Activated CD4-positive, CD25-positive, alpha-beta regulatory T cell treated with anti-CD3 and anti-CD28 coated beads, Interleukin-2, amount 50 U/mL, for 72 hours (primary cell): ENCODE results near the gene DNMT3L.
"Not testable (repeated sequence)": the region's sequence is repeated elsewhere in the genome, so short reads cannot be mapped to it uniquely, and the experiment has no call there.

Experiments
- DNase-seq: peaks from one replicate; pipeline ENCODE4 v3.0.0; 2021

DNMT3L gene

DNA sequence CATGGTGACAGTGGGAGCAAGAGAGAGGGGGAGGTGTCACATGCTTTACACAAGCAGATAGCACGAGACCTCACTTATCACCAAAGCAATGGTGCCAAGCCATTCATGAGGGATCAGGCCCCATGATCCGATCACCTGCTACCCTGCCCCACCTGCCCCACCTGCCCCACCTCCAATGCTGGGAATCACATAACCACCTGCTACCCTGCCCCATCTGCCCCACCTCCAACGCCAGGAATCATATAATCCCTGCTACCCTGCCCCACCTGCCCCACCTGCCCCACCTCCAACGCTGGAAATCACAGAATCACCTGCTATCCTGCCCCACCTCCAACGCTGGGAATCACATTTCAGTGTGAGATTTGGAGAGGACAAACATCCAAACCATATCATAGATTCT, 13.3 kb upstream of the DNMT3L start:
- DNase-seq = no peak

DNA sequence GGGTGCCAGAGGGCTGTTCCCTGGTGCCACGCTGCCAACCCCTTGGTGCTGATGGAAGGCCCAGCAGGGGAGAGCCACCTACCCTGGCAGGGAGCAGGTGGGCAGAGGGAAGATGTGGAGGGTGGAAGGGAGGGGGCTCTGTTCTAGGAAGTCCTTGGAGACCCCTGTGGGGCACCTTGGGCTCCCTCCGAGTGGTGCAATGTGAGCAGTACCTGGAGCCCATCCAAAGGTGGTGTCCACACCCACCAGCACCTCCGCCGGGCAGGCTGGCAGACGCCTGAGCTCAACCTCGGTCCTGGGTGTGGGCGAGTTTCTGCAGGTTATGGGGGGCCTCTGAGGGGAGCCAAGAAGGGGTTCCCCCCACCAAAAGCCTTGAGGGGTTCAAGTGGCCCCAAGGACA, 11.3 kb upstream of the DNMT3L start:
- no peak for DNase-seq

DNA sequence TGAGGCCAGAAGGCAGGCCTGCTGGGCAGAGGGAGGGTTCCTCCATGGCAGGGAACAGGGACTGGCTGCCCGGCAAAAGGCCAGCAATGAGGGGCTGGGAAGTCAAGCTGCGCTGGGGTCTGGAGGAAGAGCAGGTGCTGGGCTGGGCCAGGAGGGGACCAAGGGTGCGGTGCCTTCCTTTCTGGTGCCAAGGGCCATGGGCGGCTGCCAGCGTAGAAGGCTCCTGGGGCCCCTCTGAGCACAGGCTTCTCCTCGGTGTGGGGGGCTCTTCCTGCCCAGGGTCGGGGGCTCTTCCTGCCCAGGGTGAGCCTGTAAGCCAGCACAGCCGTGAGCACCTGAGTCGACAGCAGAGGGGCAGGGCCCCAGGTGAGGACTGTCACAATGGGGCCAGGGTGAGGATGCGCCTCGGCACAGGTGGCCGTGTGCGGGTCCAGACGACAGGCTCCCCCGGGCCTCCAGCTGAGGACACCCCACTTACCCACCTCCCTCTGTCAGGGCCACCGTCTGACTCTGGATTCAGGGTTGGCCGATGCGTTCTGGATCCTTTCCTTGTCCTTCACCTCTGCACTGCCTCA, 10.7 kb upstream of the DNMT3L start:
- DNase-seq = no peak

DNA sequence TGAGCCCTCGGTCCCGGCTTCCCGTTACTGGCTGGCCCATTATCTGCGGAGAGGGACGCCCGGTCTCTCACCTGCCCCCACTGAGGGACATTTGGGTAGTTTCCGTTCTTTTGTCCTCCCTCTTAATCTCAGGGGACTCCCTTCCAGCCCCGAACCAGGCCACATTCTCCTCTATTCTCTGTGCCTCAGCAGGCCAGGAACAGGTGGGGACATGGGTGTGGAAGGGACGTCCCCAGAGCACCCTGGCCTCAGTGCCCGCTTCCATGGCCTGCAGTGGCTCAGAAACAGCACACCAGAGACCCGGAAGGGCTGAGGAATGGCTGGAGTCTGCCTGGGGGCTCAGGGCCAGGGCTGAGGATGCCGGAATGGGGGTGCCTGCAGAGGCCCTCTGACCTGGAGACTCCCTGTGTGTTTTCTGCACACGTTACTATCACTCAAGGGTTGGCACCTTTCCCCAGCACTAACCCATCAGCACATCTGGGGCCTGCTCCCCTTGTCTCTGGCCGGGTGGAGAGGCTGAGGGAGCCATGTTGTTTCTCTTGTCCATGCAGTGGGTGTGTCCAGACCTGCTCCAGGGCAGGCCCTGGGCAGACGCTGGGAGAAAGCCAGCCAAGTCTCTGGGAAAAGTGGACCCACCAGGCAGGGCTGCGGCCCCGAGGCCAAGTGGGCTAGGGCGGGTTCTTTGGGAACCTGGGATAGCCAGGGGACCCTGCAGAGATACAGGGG, 10.0 kb upstream of the DNMT3L start:
- no peak for DNase-seq

DNA sequence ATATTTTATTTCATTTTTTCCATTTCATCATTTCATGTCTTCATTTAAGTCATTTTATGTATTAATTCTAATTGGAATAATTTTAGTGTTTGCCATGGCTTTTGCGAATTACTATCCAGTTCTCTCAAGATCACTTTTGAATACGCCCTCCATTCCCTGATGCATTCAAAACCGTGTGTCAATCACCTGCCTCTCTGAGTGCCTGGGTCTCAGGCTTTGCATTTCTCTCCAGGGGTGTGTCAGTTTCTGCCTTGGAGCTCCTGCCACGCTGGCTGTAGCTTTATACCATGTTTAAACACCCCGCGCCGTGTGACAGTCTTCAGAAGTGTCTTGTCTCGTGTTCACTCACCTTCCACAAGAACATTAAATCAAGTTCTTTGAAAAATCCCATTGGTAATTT, 7.4 kb upstream of the DNMT3L start:
- DNase-seq = no peak

DNA sequence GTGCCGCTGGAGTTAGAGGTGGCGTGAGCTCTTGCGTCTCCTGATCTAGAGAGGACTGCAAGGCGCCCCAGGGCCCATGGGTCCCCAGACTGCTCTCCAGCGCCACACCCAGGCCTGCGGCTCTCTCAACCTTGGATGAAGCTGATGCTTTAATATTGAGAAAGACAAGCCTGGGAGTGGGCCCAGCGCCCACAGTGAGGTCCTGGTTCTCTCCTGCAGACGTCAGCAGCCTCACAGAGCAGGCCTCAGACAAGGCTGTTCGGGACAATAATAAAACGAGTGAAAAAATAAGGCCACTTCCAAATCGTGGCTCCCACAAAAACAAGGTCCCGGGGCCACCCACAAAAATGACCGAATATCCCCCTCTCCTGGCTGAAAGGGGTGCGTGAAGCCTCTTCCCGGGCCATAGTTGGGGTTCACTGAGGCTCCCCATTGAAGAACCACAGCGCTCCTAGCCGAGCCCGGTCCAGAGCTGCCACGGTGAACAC, 6.0 kb upstream of the DNMT3L start:
- DNase-seq = no peak

DNA sequence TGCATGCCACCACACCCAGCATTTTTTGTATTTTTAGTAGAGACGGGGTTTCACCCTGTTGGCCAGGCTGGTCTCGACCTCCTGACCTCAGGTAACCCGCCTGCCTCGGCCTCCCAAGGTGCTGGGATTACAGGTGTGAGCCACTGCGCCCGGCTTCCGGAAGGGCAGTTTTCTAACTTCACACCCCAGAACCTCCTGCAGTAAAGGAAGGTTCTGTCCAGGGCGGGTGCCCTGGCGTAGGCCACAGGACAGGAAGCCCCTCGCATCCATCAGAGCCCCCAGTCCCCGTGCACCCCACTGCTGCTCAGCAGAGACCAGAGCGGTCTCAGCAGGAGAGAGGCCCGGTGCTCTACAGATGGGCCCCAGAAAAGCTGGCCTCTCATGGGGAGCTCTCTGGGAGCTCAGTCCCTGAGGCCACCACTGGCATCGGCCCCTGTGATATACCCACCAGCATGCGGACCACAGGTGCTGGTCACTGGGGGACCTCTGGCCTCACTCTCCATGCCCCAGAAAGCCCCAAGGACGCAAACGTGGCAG, 4.1 kb upstream of the DNMT3L start:
- DNase-seq = no peak

DNA sequence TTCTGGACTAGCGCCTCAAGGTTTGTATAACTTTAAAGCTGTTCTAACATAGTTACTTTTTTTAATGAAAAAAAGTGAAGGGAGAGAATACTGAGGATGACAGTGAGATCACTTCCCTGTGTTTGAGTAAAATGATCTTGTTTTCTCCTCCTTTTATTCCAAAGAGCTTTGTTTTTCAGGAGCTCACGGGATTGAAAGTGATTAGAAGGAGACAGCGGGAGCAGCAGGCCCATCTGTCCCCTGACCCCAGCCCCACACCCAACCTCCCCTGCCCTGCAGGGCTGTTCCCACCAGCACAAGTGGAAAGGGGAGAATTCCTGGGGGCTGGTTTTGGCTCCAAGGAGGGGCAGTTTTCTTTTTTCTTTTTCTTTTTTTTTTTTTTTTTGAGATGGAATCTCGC, 2.1 kb upstream of the DNMT3L start:
- no peak for DNase-seq

DNA sequence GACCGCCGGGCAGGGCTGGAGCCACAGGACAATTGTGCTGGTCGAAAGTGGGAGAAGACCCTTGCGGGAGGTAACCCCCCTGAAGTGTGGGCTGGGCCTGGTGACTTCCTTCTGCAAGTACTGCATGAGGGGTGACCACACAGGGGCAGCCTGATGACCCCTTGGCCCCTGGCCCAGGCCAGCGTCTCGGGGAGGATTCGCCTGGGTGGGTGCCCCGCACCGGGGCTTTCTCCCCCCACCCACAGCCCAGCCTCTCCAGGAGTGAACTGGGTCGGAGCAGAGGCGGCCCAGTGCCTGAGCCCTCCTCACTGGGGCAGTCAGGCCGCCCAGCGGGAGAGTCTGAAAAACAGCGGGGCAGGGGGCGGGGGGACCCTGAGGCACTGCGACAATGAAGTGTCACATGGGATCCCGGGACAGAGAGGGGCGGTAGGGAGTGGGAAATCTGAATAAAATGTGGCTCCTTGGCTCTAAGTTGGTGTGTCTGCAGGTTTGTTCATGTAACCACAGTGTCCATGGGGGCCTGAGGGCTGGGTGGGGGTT, 1.6 kb upstream of the DNMT3L start:
- no peak for DNase-seq

DNA sequence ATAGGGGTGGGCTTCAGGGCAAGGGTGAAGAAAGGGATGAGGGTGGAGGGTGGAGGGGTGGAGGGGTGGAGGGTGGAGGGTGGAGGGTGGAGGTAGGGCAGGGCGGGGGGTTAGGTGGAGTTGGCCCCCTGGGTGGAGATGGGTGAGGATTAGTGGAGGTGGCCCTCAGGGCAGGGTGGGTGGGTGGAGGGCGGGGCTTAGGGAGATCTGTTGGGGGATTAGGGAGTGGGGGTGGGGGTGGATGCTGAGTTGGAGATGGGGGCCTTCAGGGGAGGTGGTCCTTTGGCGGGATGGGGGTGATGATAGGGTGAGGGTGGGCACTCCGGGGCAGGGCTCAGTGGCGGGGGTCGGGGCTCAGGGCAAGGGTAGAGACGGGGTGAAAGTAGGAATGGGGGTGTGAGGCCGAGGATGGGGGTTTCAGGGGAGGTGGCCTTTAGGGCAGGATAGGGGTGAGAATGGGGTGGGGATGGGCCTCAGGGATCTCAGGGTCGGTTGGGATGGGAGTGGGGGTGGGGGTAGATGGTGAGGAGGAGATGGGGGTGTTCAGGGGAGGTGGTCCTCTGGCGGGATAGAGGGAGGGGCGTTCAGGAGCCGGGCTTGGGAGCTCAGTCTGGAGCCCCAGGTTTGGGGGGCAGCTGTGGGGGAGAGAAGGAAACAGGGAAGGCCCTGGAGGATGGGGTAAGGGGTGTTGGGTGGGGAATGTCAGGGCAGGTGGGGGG, 800 bp upstream of the DNMT3L start:
- no peak for DNase-seq

DNA sequence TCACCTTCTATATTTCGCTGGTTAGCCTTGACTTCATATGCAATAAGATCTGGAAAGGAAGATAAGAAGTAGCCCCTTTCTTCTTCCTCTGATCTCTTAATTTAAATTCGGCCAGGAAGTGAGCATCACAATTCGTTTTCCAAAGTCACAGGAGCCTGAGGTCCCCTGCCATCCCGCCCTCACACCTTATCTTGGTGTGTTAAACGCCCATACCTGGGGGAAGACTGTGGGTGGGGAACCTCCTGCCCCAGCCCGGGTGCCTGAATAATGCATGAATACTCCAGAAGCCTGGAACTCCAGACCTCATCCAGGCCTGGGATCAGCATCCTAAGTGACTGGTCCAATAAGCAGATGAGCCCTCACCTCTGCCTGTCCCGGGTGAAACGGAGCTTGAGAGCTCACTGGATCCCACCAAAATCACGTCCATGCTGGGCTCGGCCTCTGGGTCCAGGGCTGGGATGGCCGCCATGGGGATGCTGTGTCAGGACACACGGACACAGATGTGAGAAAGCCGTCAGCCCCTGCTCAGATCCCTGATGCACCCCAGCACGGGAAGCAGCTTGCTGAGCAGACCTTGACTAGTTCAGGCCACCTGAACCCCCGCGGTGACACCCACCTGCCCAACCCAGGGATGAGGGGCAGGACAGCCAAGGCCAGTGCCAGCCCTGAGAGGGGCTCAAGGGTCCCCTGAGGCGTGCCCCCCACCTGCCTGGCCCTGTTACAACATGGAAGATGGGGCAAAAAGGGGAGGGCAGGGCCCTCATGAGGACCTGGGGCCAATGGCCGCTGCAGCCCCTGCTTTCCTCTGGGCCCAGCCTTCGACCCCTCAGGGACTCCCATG, 686 bp downstream of the DNMT3L start:
- DNase-seq = no peak

DNA sequence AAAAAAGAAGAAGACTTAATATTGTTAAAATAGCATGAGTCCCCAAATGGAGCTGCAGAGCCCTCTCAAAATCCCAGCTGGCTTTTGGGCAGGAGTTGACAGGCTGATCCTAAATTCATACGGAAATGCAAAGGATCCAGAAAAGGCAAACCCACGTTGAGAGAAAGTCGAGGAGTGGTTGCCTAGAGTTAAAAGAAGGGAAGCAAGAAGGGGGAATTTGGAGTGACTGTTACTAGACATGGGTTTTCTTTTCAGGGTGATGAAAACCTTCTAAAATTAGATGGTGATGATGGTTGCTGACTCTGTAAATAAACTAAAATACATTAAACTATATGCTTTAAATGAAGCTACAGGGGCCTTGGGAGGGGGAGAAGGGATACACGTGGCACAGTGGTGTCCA, 1.6 kb downstream of the DNMT3L start:
- no peak for DNase-seq

DNA sequence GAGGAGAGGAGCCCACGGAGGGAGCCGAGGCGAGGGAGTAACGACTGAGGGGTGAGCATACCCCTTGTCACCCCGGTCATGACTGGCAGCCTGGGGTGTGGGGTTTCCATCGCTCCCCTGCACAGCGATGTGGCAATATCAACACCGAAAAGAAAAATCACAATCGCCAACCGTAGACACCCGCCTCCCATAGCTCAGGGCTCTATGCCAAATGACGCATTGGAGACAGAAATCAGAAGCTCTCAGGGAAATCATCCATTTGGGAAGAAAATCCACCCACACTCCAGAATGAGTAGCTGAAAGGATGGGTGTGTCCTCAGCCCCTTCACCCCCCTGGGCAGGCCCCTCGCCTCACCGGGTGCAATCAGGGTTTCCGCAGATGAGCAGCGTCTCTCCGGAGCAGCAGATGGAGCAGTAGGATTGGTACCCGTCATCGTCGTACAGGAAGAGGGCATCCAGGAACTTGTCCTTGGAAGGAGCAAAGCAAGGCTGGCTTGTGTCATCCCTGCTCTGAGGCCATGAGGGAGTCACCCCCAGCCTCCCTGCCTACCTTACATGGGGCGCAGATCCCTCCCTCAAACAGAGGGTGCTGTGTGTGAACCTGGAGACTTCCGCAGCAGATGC, 2.5 kb downstream of the DNMT3L start:
- DNase-seq = no peak

DNA sequence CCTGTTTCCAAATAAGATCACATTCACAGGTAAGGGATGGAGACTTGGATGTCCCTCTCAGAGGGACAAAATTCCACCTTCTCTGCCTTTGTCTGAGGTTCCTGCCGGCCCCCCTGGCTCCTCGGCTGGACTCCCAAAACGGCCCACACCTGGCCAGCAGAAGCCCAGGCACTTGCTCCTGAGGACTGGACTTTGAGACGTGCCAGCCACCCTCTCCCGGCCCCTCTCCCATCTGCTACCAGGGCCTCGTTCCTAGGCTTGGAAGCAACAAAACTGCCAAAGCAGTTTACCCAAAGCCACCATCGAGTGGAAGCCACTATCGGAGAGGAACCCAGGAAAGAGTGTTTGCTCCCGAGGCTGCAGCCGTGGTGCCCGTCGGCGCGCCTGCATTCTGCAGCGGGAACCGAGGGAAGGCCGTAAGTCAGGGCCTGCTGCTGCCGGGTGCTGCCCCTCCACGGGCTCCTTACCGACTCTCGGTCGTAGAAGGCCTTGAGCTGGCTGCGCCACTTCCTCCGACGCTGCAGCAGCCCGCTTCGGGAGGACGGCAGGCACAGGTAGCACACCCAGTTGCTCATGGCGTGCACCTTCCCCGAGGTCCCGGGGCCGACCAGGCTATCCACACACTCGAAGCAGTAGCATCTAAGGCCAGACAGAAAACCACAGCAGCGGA, 3.5 kb downstream of the DNMT3L start:
- DNase-seq = no peak

DNA sequence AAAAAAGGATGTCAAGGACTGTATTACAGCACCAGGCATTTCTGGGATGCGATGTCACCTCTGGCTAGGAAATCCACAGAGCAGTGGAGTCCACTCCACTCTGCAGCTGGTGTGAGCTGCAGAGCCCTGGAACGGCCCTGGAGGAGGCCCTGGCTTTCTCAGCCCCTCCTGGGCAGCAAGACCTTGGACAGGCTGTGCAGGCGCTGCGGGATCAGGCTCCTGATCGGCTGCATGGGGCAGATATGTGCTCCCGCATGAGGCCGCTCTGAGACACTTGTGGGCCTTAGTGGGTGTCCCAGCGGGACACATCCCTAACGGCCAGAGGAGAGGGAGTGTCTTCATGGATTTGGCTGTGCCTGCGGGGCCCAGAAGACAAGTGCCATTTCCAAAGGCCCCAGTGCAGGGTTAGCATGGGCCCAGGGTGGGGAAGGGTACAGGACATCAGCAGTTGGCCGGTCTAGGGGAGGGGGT, 6.2 kb downstream of the DNMT3L start:
- no peak for DNase-seq

DNA sequence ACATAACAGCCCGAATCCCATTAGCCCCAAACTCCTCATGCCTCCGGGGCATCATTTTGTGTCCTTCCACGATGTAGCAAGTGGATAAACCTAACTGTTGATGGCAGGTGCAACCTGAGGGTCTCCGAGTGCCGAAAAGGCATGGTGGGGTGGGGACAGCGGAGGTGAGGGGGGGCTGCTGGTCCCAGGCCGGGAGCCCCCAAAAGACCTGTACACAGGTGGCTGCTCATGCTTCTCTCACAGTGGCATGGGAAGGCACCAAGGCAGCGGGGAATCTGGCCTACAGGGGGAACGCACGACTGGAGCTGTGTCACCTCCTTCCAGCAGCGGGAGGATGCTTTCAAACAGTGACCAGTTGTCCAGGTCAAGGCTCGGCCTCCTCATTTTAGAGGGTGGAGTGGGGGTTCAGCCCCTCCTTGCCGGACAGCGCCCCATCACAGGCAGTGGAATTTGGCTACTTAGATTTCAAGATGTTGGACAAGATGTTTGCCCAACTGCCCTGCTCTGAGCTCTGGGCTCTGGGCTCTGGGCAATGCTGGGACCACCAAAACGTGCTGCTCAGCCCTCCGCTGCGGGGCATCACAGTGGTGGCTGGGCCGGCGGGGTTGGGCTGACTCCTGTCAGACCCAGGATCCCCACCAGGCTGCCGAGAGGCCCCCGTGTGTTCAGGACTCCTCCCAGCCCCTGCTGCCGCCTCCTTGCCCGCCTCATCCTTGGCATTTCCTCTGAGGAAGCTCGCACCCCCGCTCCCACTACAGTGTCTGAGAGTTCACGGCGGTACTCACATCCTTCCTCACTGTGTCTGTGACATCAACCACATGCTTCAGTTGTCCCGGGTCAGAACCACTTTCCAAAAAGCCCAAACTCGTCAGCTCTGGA, 7.6 kb downstream of the DNMT3L start:
- DNase-seq = peak; percentile 23

DNA sequence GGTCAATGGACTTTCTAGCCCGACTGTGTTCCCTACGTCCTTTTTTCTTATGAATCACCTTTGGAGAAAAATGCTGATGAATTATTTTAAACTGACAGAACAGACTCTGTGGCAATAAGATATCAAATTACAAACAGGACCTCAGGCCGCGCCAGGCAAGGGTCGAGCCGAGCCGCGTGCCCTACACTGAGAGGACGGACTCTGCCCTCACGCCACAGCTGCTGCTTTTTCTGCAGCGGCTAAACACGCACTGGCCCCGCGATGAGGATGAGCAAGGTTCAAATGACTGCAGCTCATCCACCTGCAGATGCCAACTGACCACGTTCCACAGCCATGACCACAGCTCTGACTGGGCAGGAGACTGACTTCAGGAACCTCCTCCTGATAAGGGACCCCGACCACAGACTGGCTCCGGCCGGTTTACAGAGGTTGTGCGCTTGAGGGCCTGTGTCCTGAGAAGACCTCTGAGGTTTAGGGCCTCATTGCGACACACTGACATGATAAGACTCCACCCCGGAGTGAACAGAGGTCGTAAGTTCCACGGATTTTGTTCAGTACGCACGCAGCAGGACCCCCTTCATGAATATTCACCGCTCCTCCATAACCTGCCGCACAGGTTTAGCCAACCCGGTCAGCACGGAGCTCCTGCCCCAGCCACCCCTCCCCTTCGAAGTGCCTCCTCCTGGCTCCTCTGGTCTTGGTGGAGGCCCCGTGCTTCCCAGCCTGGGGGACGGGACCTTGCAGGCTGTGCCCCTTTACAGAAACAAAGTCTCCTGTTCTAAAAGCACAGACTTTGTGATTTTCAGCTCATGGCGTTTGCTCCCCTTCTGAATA, 12.3 kb downstream of the DNMT3L start:
- DNase-seq = not testable (repeated sequence)

DNA sequence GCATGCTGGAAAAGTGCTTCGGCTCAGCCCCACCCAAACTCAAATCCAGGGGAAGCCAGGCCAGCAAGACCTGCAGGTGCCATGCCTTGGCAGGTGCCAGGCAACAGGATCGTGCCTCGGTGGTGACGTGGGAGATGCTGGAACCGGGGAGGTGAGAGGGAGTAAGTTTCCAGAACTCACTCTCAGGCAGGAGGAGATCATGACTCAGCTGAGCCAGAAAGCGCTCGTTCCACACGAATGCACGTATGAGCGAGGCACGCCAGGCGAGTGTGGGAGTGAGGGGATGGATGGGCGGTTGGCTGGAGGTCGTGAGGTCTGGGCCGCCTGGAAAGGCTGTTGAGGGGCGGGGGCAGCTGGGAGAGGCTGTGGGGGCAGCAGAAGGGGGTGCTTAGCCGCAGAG, 13.8 kb downstream of the DNMT3L start:
- DNase-seq = not testable (repeated sequence)

DNA sequence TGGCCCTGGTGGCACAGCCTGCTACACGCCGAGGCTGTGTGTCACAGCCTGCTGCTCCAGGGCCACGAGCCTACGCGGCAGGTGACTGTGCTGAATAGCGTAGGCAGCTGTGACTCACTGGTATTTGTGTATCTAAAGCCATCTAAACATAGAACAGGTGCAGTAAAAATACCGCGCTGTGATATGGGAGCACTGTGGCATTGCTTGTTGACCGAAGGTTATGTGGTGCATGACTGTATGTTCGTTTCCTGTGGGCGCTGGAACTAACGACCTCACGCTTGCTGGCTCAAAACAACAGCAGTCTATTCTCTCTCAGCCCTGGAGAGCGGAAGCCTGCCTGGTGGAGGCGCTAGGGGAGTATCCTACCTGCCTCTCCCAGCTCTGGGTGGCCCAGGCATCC, 17.7 kb downstream of the DNMT3L start:
- DNase-seq = not testable (repeated sequence)
